PC-9 (cell line): ENCODE measurements around the gene CHRNA3.
"Not testable (repeated sequence)": the region's sequence is repeated elsewhere in the genome, so short reads cannot be mapped to it uniquely, and the experiment has no call there.

Experiments
- EZH2 ChIP-seq: fragments of 200-600 bp; sonication (generic); IDR thresholded peaks from 2 replicates; pipeline ENCODE4 v1.8.0; 2017; ENCODE audit warnings: antibody characterized with exemption, low read depth
- TF ChIP-seq, protein P1 (sequence below): fragments of 200-600 bp; sonication (generic); conservative IDR thresholded peaks from 2 replicates; pipeline ENCODE4 v1.6.1; 2017; ENCODE audit warnings: mixed run types, antibody characterized with exemption, mild to moderate bottlenecking, moderate library complexity

DNA sequence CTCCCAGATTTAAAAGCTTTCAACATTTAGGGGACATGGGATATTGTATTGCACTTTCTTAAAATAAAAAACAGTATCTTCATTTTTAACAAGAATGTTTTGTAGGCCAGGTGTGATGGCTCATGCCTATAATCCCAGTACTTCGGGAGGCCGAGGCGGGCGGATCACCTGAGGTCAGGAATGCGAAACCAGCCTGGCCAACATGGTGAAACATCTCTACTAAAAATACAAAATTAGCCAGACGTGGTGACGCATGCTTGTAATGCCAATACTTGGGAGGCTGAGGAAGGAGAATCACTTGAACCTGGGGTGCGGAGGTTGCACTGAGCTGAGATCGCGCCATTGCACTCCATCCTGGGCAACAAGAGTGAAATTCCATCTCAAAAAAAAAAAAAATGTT, 60.6 kb downstream of the CHRNA3 start:
- TF ChIP-seq, protein P1, sequence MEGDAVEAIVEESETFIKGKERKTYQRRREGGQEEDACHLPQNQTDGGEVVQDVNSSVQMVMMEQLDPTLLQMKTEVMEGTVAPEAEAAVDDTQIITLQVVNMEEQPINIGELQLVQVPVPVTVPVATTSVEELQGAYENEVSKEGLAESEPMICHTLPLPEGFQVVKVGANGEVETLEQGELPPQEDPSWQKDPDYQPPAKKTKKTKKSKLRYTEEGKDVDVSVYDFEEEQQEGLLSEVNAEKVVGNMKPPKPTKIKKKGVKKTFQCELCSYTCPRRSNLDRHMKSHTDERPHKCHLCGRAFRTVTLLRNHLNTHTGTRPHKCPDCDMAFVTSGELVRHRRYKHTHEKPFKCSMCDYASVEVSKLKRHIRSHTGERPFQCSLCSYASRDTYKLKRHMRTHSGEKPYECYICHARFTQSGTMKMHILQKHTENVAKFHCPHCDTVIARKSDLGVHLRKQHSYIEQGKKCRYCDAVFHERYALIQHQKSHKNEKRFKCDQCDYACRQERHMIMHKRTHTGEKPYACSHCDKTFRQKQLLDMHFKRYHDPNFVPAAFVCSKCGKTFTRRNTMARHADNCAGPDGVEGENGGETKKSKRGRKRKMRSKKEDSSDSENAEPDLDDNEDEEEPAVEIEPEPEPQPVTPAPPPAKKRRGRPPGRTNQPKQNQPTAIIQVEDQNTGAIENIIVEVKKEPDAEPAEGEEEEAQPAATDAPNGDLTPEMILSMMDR: not testable (repeated sequence)
- TF ChIP-seq EZH2: not testable (repeated sequence)
